Hematopoietic multipotent progenitor cell treated with erythropoietin and hydrocortisone succinate and interleukin-3 and kit ligand, for 8 days (in vitro differentiated cells): ENCODE measurements around the gene FGF6.
"Not testable (repeated sequence)": the region's sequence is repeated elsewhere in the genome, so short reads cannot be mapped to it uniquely, and the experiment has no call there.

Experiments used
- DNase-seq: peaks from one replicate; pipeline ENCODE4 v3.0.0-alpha.2; 2015

Gene FGF6

DNA sequence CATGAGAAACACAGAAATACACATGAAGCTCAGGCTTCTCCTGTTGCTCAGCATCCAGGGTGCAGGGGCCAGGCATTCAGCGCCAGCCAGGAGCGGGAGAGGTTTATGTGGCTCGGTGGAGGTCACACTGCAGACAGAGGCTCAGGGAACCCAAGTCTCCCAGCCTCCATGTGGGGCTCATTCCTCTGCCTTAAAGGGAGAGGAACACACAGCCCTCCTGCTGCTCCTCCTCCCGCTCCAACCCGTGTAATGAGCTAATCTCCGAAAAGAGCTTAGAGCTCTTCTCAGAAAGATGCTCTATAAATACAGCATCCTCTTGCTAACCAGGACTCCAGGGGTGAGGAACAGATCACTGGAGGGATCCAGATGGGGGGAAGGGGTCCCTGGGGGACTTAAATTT is 28.2 kb downstream of the FGF6 start:
- no peak for DNase-seq

DNA sequence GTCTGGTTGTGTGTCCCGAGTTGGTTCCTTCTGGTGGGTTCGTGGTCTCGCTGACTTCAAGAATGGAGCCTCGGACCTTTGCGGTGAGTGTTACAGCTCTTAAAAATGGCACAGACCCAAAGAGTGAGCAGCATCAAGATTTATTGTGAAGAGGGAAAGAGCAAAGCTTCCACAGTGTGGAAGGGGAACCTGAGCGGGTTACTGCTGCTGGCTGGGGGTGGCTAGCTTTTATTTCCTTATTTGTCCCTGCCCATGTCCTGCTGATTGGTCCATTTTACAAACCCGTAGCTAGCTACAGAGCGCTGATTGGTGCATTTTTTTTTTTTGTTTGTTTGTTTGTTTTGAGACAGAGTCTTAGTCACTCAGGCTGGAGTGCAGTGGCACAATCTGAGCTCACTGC is 29.3 kb downstream of the FGF6 start:
- DNase-seq, result no peak

DNA sequence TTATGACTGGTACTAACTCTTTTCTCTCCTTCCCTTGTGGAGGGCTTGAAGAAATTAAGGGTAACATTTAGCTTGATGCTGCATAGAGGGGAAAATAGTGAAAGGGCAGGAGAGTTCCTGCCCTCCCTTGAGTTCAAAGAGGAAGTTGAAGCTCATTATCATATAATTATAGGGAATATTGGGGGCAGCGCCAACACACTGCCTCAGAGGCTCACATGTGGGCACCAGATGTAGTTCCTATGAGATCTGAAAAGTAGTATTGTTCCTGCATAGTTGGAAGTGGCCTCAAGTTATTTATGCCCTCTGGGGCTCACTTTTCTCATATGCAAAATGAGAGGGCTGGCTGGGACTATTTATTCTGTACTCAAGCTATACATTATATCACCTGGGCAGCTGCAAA is 33.1 kb downstream of the FGF6 start:
- no peak for DNase-seq

DNA sequence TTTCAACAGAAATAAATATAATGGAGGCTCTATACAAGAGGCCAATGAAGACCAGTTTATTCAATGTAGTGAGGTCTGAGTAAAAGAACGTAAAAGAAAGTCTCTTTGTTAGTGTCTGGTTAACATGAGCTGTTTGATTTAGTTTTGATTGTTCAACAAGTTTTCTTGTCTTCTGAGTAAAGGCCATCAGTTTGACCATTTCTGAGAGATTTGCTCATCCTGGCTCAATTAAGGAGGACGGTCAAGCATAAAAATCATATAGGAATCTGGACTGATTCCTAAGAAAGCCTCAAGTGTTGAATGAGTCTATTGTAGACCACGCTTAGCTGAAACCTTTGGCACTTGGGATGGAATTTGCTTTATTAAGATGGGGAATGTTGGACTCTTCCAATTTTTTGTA is 33.6 kb downstream of the FGF6 start:
- no peak for DNase-seq

DNA sequence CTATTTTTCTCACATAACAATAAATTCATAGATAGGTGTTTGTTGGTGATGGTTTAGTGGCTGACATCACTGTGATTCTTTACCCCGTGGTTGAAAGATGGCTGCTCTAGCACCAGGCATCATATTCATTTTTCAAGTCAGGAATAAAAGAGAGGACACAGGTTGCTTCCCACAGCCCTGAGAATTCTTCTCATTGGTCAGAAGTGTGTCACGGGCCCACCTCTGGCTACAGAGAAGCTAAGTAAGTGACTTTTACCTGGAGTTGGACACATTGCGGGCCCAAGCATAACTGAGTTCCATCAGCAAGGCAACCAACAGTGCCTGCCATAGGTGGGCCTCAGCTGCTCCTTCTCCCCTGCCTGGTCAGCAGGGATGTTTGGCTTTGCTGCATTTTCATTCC is 38.5 kb downstream of the FGF6 start:
- no peak for DNase-seq

DNA sequence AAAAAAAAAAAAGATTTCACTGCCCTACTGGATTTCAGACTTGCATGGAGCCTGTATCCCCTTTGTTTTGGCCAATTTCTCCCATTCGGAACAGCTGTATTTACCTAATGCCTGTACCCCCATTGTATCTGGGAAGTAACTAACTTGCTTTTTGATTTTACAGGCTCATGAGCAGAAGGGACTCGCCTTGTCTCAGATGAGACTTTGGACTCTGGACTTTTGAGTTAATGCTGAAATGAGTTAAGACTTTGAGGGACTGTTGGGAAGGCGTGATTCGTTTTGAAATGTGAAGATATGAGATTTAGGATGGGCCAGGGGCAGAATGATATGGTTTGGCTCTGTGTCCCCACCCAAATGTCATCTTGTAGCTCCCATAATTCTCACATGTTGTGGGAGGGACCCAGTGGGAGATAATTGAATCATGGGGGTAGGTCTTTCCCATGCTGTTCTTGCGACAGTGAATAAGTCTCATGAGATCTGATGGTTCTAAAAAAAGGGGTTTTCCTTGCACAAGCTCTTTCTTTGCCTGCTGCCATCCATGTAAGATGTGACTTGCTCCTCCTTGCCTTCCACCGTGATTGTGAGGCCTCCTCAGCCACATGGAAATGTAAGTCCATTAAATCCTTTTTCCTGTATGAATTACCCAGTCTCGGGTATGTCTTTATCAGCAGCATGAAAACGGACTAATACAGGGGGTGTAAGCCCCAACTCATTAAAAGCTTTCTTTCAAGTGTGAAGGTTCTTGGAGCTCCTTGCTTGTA is 40.6 kb downstream of the FGF6 start:
- DNase-seq, result not testable (repeated sequence)

DNA sequence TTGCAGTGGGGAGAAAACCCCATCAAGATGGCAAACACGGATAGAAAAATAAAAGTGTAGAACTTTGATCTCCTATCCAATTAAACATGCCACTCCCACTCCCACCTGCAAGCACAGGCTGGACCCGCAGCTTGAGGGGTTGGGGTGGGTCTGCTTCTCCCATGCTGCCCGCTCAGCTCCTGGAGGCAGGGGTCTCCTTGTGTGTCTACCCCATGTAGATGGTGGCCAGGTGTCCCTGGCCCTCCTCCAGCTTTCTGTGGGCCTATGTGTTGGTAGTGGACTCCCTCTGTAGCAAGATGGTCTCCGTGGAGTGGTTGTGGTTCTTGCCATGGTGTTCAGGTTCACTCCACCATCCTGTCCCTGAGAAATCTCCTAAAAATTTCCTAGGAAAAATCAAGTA is 42.6 kb downstream of the FGF6 start:
- no peak for DNase-seq

DNA sequence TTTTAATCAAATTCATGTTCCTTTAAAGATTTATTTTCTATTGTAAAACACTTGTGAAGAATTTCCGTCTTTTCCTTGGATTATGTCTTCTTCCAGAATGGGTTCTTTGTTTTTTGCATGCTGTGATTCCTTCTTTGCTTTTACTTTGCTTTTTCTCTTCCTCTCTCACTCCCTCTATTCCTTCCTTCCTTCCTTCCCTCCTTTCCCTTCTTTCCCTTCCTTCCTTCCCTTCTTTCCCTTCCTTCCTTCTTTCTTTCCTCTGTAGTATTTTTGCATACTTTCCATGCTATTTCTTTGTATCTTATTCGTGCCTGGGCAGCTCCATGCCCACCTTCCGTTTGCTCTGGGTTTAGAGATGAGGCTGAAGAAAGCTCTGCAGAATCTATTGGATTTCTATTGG is 44.5 kb downstream of the FGF6 start:
- DNase-seq, result no peak

DNA sequence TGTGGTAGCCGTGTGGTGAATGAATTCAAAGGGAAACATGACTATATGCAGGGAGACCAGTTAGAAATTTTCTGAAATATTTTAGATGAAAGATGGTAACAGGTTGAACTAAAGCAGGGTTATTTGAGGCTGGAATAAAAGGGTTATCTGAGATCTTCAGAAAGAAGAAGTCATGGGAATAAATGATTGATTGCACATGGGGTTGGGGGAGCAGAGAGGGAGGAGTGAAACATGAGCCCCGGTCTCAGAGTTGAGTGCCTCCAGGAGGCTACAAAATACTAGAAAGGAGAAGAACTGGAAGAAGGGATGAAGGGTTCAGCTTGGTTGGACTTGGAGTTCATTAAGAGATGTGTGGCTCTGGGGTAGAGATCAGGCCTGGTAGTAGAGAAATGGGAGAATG is 49.8 kb downstream of the FGF6 start:
- no peak for DNase-seq

DNA sequence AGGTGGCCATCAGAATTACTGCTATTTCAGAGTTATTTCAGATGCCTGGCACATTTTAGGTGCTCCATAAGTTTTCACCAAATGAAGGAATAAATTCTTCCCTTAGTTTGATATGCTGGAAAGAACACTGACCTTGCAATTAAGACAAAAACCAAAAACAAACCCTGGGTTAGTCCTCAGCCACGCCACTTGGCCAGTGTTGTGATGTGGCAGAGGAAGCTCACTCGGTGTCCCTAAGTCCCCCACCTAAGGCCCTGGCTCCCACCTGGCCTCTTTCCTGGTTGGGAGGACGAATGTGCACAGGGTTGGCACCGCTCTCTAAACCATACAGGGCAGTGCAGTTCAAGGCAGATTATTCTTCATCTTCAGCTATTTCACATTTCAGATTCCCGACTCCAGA is 52.4 kb downstream of the FGF6 start:
- DNase-seq, result no peak

DNA sequence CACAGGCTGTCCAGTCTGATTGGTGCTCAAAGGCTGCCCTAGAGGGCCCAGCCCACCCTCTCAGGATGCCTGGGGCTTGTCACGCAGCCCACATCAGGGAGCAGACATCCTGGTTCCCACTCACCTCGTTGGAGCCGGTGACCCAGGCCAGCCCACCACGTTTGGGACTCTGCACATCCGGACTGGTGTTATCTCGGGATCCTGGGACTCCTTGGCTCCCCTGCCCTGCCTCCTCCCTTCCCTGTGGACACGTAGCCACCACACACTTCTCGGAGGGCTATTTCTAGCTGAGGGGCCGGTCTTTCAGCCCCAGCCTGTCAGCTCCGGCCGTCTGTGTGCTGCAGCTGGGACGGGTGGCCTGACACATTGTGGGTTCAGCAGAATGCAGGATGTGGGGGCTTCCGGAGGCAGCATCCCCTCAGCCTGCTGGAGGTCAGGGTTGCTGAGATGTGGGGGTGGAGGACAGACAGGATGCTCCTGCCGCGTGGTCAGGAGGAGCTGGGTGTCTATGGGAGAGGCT is 53.3 kb downstream of the FGF6 start:
- no peak for DNase-seq

DNA sequence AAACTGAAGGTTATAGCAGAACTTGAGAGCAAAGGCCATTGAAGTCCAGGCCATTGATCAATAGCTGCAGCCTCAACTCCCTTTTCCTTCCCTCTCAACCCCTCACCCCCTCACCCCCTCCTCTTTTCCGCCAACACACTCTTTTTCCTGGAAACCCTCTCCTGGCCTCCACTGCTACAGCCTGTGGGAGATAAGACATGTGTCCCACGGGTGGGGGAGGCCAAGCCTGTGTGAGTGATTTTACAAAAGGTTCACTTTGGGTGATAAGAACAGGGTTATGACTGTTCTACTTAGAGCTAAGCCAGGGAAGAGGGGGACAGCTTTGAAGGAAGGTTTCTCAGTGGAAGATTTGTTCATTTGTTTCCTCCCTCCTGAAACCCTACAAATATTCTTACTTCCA is 57.0 kb downstream of the FGF6 start:
- DNase-seq, result peak; percentile 66

DNA sequence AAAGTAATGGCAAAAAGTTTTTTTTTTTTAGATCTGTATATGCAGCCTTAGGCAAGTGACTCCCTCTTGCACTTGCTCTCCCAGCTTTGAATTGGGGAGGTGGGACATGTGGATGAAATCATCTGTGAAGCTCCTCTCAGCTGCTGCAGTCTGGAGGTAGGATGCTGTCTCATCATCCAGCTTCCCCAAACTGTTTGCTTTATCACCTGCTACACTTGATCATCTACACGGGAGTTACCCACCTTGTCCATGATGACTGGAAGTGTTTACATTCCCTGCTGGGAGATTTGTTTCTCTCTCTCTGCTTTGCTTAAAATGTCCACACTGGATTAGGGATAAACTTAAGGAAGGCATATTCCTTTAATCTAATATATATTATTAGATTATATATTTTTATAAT is 57.6 kb downstream of the FGF6 start:
- no peak for DNase-seq

DNA sequence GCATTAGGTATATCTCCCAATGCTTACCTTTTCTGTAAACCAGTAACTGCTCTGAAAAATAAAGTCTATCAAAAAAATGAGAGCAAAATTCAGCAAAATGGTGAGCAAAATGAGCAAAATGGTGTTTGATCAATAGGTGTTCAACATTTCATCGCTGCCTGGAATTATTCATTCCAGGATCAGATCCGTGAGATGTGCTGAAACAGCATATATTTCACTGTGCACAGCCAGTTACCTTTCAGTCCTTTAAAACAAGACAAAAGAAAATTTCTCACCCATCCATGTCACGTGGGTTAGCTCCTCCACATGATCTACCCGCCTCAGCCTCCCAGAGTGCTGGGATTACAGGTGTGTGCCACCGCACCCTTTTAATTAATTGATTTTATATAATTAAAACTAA is 58.0 kb downstream of the FGF6 start:
- no peak for DNase-seq

DNA sequence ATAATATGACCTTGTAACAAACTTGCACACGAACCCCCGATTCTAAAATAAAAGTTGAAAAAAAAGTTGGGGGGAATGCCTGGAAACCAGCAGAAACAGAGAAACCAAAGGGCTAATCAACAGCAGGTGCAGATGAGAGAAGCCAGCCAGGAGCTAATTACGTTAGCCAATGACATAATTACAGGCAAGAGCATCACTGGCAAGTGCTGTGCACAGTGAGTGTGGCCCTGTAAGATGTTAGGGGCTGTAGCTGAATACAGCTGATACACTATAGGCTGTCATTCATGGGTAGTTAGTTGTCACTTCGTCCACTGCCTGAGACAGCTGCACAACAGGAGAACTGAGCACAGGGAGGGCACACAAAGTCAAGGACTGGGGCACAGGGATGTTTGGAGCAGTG is 58.8 kb downstream of the FGF6 start:
- DNase-seq, result no peak
